Glutamatergic neuron (in vitro differentiated cells): ENCODE data around the gene DAB2IP. TPM values are rescaled to one million over a fixed set of nuclear protein-coding genes. Genes with fewer than 3 reads are reported as not detected.

Source experiments
- DNase-seq: peaks from one replicate; pipeline ENCODE4 v3.0.0; 2022
- H3K27ac Mint-ChIP-seq: one replicate; pipeline ENCODE4 v1.8.0; 2020; ENCODE audit warnings: mild to moderate bottlenecking, mixed read lengths, inconsistent platforms; ENCODE audit not compliant: unreplicated experiment
- H3K27me3 Mint-ChIP-seq: one replicate; pipeline ENCODE4 v1.8.0; 2020; ENCODE audit warnings: mild to moderate bottlenecking, moderate library complexity, mixed read lengths, inconsistent platforms; ENCODE audit not compliant: unreplicated experiment
- H3K36me3 Mint-ChIP-seq: one replicate; pipeline ENCODE4 v1.8.0; 2020; ENCODE audit warnings: mild to moderate bottlenecking, mixed read lengths, inconsistent platforms; ENCODE audit not compliant: unreplicated experiment
- H3K4me1 Mint-ChIP-seq: one replicate; pipeline ENCODE4 v1.8.0; 2020; ENCODE audit warnings: mild to moderate bottlenecking, low read depth, mixed read lengths, inconsistent platforms; ENCODE audit not compliant: unreplicated experiment
- H3K4me3 Mint-ChIP-seq: one replicate; pipeline ENCODE4 v1.8.0; 2020; ENCODE audit warnings: mild to moderate bottlenecking, mixed read lengths, inconsistent platforms; ENCODE audit not compliant: unreplicated experiment
- H3K9me3 Mint-ChIP-seq: one replicate; pipeline ENCODE4 v1.8.0; 2020; ENCODE audit warnings: mild to moderate bottlenecking, moderate library complexity, mixed read lengths, inconsistent platforms; ENCODE audit not compliant: unreplicated experiment
- CTCF ChIP-seq: fragments of 200-600 bp; sonication (generic); IDR thresholded peaks from one replicate; pipeline ENCODE4 v1.5.0; 2021; ENCODE audit not compliant: partially characterized antibody, unreplicated experiment
- total RNA-seq: library from RNA; stranded (reverse); fragmentation: NEBNext Ultra II Directional; extraction: Animal tissue kit (Norgen Biotek cat#: 25700); gene quantifications from one replicate; pipeline ENCODE4 v1.2.1, GENCODE V29; 2021; ENCODE audit not compliant: unreplicated experiment

DAB2IP gene
- total RNA-seq, 1 donor from 2014 or later: 32.9 TPM

GRCh38 chr9:121771418-121771817, 120.0 kb downstream of the DAB2IP start:
- H3K9me3 Mint-ChIP-seq: peaks cover 10% of the 10 kb centered on the region
- peaks cover 4% of the 10 kb centered on the region for H3K4me1 Mint-ChIP-seq
- H3K36me3 Mint-ChIP-seq: no peaks in the 10 kb centered on the region
- peaks cover 6% of the 10 kb centered on the region for H3K27me3 Mint-ChIP-seq
- H3K4me3 Mint-ChIP-seq: no peak overlapping the region
- DNase-seq: peak; percentile 5
- TF ChIP-seq CTCF: no peak
- H3K27ac Mint-ChIP-seq: no peak overlapping the region

GRCh38 chr9:121771851-121772599, 120.6 kb downstream of the DAB2IP start:
- Mint-ChIP-seq H3K9me3 (peaks cover 9% of the 10 kb centered on the region), H3K27me3 (peaks cover 6% of the 10 kb centered on the region), H3K4me3 (no peak overlapping the region), H3K27ac (no peak overlapping the region), H3K4me1 (peaks cover 3% of the 10 kb centered on the region), H3K36me3 (no peaks in the 10 kb centered on the region)
- peak; percentile 7 for DNase-seq
- no peak for TF ChIP-seq CTCF

GRCh38 chr9:121772600-121773285, 121.3 kb downstream of the DAB2IP start:
- H3K27me3 Mint-ChIP-seq: peaks cover 3% of the 10 kb centered on the region
- H3K27ac Mint-ChIP-seq: no peak overlapping the region
- H3K9me3 Mint-ChIP-seq: peaks cover 11% of the 10 kb centered on the region
- no peaks in the 10 kb centered on the region for H3K4me1 Mint-ChIP-seq
- no peaks in the 10 kb centered on the region for H3K36me3 Mint-ChIP-seq
- H3K4me3 Mint-ChIP-seq: no peak overlapping the region
- DNase-seq: peak; percentile 3
- no peak for TF ChIP-seq CTCF

GRCh38 chr9:121773286-121773953, 122.0 kb downstream of the DAB2IP start:
- peaks cover 2% of the 10 kb centered on the region for H3K27me3 Mint-ChIP-seq
- H3K4me1 Mint-ChIP-seq: peaks cover 2% of the 10 kb centered on the region
- no peak for TF ChIP-seq CTCF
- peaks cover 11% of the 10 kb centered on the region for H3K9me3 Mint-ChIP-seq
- no peak overlapping the region for H3K27ac Mint-ChIP-seq
- no peak overlapping the region for H3K4me3 Mint-ChIP-seq
- no peaks in the 10 kb centered on the region for H3K36me3 Mint-ChIP-seq
- peak; percentile 11 for DNase-seq
